ENCODE data around the gene TM4SF5. TPM values are rescaled to one million over a fixed set of nuclear protein-coding genes. Genes with fewer than 3 reads are reported as not detected.
A peak's percentile ranks its signal among the peaks of the same experiment; 100 is the strongest.

The TM4SF5 gene
- total RNA-seq, 2 experiments from 2014 or later, result 0.35 TPM; not detected in 1

DNA sequence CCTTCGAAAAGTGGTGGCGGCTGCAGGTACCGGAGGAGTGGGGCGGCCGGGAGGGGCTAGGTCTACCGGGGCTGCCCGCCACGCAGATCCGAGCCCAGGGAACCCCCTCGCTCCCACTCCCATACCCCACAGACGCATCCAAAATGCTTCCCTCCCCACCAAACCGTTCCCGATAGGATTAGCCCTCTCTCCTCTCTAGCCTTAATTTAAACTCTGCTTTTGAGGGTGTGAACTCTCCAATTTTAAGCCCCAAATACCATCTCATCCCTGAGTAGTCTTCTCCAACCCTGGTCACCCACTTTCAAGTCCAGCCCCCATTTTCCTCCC, 31.7 kb upstream of the TM4SF5 start:
- ChIA-PET POLR2A (interaction anchor here (1.0 to 2.4 kb wide), 2 partner anchors 28 to 50 kb away, joined by 3 to 9 read pairs; no protein-coding TSS in a partner anchor), CTCF (no interaction called here)
- Mint-ChIP-seq H3K27ac (no peak overlapping the region), H3K4me1 (peaks cover 26% of the 10 kb centered on the region), H3K4me3 (peak overlapping the region; percentile 74), H3K36me3 (ENCODE audit: low read depth) (peaks cover 3% of the 10 kb centered on the region), H3K9me3 (no peaks in the 10 kb centered on the region), H3K27me3 (peaks cover 37% of the 10 kb centered on the region)
- no peak for DNase-seq

DNA sequence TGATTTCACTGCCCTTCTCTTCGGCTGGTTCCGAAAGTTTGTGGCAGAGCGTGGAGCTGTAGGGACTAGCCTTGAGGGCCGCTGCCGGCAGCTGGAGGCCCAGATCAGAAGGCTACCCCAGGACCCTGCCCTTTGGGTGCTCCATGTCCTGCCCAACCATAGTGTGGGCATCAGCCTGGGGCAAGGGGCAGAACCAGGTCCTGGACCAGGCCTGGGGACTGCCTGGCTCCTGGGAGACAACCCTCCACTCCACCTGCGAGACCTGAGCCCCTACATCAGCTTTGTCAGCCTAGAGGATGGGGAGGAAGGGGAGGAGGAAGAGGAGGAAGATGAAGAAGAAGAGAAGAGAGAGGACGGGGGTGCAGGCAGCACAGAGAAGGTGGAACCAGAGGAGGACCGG, 31.1 kb upstream of the TM4SF5 start:
- Mint-ChIP-seq H3K36me3 (ENCODE audit: low read depth) (peaks cover 3% of the 10 kb centered on the region), H3K9me3 (no peaks in the 10 kb centered on the region), H3K4me3 (peak overlapping the region; percentile 74), H3K27me3 (peaks cover 39% of the 10 kb centered on the region), H3K27ac (no peak overlapping the region), H3K4me1 (peaks cover 25% of the 10 kb centered on the region)
- DNase-seq, result no peak
- ChIA-PET CTCF (no interaction called here), POLR2A (interaction anchor here (1.3 to 2.4 kb wide), 2 partner anchors 18 to 50 kb away, joined by 3 to 9 read pairs; no protein-coding TSS in a partner anchor)

DNA sequence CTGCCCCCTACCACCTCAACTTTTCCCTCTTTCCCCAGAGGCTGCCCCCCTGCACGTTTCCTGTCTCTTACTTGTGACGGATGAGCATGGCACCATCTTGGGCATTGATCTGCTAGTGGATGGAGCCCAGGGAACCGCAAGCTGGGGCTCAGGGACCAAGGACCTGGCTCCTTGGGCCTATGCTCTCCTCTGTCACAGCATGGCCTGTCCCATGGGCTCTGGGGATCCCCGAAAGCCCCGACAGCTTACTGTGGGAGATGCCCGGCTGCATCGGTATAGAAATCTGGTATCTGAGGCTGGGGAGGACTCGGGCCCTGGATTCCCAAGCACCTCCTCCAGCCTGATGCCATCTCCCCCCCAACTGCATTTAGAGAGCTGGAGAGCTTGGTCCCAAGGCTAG, 30.1 kb upstream of the TM4SF5 start:
- Mint-ChIP-seq H3K36me3 (ENCODE audit: low read depth) (peaks cover 3% of the 10 kb centered on the region), H3K27ac (no peak overlapping the region), H3K9me3 (no peaks in the 10 kb centered on the region), H3K4me3 (no peak overlapping the region), H3K4me1 (peaks cover 21% of the 10 kb centered on the region), H3K27me3 (peaks cover 33% of the 10 kb centered on the region)
- ChIA-PET CTCF (interaction anchor here (0.6 kb wide), 1 partner anchor 21 kb away, joined by 3 read pairs; no protein-coding TSS in a partner anchor), POLR2A (interaction anchor here (1.3 to 2.4 kb wide), 2 partner anchors 19 to 49 kb away, joined by 3 to 9 read pairs; no protein-coding TSS in a partner anchor)
- DNase-seq, result no peak

DNA sequence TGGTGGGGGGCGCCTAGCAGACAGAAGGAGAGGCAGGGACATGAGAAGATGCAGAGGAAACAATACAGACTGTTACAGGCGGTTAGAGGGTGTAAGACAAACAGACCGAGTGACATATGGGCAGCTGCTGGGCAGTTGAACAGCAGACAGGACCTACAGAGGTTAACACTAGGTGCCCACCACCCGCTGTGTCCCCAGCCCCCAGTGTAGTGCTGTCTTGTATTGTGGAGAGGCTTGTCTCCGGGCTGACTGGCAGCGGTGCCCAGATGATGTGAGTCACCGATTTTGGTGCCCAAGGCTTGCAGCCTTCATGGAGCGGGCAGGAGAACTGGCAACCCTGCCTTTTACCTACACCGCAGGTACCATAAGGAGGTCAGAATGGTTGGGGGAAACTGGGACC, 29.6 kb upstream of the TM4SF5 start:
- ChIA-PET POLR2A (interaction anchor here (2.4 kb wide), 1 partner anchor 48 kb away, joined by 9 read pairs; no protein-coding TSS in a partner anchor), CTCF (interaction anchor here (0.6 kb wide), 1 partner anchor 22 kb away, joined by 3 read pairs; no protein-coding TSS in a partner anchor)
- DNase-seq, result no peak
- Mint-ChIP-seq H3K9me3 (no peaks in the 10 kb centered on the region), H3K36me3 (ENCODE audit: low read depth) (peaks cover 3% of the 10 kb centered on the region), H3K4me3 (no peak overlapping the region), H3K4me1 (peaks cover 24% of the 10 kb centered on the region), H3K27ac (no peak overlapping the region), H3K27me3 (peaks cover 33% of the 10 kb centered on the region)

DNA sequence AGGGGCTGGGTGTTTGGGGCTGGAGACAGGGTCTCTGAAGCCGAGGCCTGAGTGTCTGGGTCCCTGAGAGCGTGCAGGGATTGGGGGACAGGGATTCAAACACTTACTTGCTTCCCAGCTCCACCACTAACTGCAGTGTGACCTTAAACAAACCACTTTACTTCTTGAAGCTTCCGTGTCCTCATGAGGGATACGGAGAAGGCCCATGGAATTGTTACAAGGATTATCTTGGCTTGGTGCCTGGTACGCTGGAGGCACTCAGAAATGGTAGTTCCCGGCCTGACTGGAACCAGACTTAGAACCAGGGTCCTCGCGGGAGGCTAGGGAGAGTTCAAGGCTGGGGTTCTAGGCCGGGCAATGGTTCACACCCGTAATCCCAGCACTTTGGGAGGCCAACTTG, 29.1 kb upstream of the TM4SF5 start:
- ChIA-PET CTCF (no interaction called here), POLR2A (no interaction called here)
- DNase-seq, result no peak
- peaks cover 3% of the 10 kb centered on the region for H3K36me3 Mint-ChIP-seq (ENCODE audit: low read depth)
- H3K4me3 Mint-ChIP-seq, result no peak overlapping the region
- peaks cover 27% of the 10 kb centered on the region for H3K4me1 Mint-ChIP-seq
- H3K9me3 Mint-ChIP-seq, result no peaks in the 10 kb centered on the region
- peaks cover 33% of the 10 kb centered on the region for H3K27me3 Mint-ChIP-seq
- H3K27ac Mint-ChIP-seq, result no peak overlapping the region

DNA sequence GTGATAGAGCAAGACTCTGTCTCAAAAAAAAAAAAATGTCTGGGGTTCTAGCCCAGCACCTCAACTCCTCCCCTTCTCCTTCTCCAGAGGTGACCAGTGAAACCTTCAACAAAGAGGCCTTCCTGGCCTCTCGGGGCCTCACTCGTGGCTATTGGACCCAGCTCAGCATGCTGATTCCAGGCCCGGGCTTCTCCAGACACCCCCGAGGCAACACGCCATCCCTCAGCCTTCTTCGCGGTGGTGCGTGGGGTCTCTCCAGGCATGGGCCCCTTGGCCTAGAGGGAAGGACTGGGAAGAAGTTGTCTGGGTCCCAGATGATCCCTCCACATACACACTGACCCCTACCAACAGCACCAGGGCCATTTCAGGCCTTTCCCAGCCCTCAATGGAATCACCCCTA, 28.5 kb upstream of the TM4SF5 start:
- ChIA-PET POLR2A (interaction anchor here (1.5 kb wide), 1 partner anchor 9 kb away, joined by 3 read pairs; no protein-coding TSS in a partner anchor), CTCF (interaction anchor here (1.7 kb wide), 1 partner anchor 47 kb away, joined by 6 read pairs; no protein-coding TSS in a partner anchor)
- H3K4me3 Mint-ChIP-seq, result no peak overlapping the region
- H3K27me3 Mint-ChIP-seq, result peaks cover 32% of the 10 kb centered on the region
- peaks cover 31% of the 10 kb centered on the region for H3K4me1 Mint-ChIP-seq
- H3K9me3 Mint-ChIP-seq, result no peaks in the 10 kb centered on the region
- peaks cover 3% of the 10 kb centered on the region for H3K36me3 Mint-ChIP-seq (ENCODE audit: low read depth)
- no peak overlapping the region for H3K27ac Mint-ChIP-seq
- DNase-seq, result no peak

DNA sequence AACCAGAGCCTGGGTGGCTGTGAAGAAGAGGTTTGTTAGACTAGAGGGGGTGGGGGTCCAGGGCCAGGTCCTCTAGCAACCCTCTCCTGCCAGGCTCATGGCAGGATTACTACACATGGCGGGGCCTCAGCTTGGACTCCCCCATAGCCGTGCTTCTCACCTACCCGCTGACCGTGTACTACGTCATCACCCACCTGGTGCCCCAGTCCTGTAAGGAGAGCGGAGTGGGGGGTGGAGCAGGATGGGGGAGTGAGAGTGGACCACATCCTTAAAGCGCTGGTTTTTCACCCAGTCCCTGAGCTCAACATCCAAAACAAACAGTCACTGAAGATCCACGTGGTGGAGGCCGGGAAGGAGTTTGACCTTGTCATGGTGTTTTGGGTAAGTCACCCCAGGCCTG, 27.8 kb upstream of the TM4SF5 start:
- Mint-ChIP-seq H3K4me3 (no peak overlapping the region), H3K4me1 (peaks cover 31% of the 10 kb centered on the region), H3K27ac (no peak overlapping the region), H3K9me3 (no peaks in the 10 kb centered on the region), H3K27me3 (peaks cover 31% of the 10 kb centered on the region), H3K36me3 (ENCODE audit: low read depth) (peaks cover 3% of the 10 kb centered on the region)
- DNase-seq, result no peak
- CTCF ChIA-PET, result interaction anchor here (1.7 kb wide), 1 partner anchor 46 kb away, joined by 6 read pairs; no protein-coding TSS in a partner anchor
- POLR2A ChIA-PET, result interaction anchor here (1.5 kb wide), 1 partner anchor 9 kb away, joined by 3 read pairs; no protein-coding TSS in a partner anchor

DNA sequence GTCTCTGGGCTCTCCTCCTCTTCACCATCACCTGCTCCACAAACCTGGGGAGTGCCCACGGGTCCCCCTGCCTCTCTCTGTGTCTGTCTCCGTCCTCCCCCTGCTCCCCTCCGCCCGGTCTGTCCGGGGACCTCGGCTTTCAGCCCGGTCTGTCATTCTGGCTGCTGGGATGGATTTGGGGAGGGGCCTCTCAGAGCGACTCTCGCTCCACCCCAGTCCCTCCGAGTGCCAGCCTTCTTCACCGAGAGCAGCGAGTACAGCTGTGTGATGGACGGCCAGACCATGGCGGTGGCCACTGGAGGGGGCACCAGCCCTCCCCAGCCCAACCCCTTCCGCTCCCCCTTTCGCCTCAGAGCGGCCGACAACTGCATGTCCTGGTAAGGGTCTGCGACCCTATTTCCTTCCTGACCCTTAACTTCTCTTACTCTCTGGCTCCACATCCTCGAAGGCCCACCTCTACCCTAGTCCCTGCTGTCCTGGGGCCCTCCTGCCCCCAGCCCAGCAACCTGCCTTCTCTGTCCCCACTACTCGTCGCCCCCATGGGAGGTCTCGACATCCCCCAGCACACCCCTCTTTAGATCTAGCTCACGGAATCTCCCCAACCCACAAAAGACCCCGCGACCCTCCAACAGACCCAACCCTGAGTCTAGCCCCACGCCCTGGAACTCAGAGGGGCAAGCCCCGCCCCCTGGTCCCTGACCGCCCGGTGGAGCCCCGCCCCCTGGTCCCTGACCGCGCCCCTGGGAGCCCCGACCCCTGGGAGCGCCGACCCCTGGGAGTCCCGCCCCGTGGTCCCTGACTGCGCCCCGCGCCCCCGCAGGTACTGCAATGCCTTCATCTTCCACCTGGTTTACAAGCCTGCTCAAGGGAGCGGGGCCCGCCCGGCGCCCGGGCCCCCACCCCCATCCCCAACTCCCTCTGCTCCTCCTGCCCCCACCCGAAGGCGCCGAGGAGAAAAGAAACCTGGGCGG, 26.4 kb upstream of the TM4SF5 start:
- Mint-ChIP-seq H3K27ac (no peak overlapping the region), H3K36me3 (ENCODE audit: low read depth) (peaks cover 1% of the 10 kb centered on the region), H3K4me3 (no peak overlapping the region), H3K27me3 (peaks cover 28% of the 10 kb centered on the region), H3K9me3 (no peaks in the 10 kb centered on the region), H3K4me1 (peaks cover 25% of the 10 kb centered on the region)
- POLR2A ChIA-PET, result interaction anchor here (1.2 to 1.5 kb wide), 2 partner anchors 11 to 14 kb away, joined by 3 read pairs; partner anchors contain the start of gene MED11
- CTCF ChIA-PET, result interaction anchor here (1.7 kb wide), 1 partner anchor 45 kb away, joined by 6 read pairs; no protein-coding TSS in a partner anchor
- no peak for DNase-seq

DNA sequence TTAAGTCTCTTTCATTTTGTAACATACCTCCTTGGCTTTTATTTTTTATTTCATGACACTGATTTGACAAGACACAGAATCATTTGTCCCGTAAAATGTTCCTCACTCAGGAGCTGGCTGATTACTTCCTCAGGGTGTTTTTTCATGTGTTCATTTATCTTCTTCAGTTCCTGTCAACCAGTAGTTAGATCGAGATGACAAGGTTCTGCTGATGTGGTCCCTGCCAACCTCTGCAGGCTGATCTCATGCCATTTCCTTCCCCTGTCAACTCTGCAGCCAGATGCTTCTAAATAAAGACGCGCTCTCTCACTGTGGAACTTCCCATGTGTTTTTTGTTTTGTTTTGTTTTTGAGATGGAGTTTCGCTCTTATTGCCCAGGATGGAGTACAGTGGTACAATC, 23.8 kb upstream of the TM4SF5 start:
- peak overlapping the region; percentile 63 for H3K4me3 Mint-ChIP-seq
- H3K36me3 Mint-ChIP-seq (ENCODE audit: low read depth), result no peaks in the 10 kb centered on the region
- POLR2A ChIA-PET, result interaction anchor here (0.6 to 1.4 kb wide), 5 partner anchors 9 to 44 kb away, joined by 3 to 5 read pairs (median 4); partner anchors contain the start of genes PELP1 and ZMYND15
- CTCF ChIA-PET, result interaction anchor here (1.0 to 2.1 kb wide), 2 partner anchors 9 to 42 kb away, joined by 3 to 13 read pairs; partner anchors contain the start of gene GLTPD2
- H3K9me3 Mint-ChIP-seq, result no peaks in the 10 kb centered on the region
- DNase-seq, result peak; percentile 53
- H3K27me3 Mint-ChIP-seq, result peaks cover 25% of the 10 kb centered on the region
- H3K27ac Mint-ChIP-seq, result peak overlapping the region; percentile 84
- H3K4me1 Mint-ChIP-seq, result peaks cover 24% of the 10 kb centered on the region

DNA sequence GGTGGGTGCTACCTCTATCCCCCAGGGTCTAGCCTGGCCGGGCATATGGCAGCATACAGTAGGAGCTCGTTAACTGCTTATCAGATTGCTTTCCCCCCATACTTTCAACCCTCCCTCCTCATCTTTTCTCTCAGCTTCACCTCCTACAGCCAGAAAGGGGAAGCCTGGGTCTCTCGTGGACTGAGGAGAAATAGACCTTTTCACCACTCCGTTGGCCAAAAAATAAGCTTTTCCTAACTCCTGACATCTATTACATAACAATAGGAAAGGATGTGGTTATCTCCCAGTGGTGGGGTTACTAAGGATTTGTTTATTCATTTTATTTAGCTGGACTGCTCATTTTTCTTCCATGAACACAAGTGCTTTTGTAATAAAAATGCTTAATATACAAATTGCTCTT, 23.0 kb upstream of the TM4SF5 start:
- Mint-ChIP-seq H3K9me3 (no peaks in the 10 kb centered on the region), H3K4me3 (peak overlapping the region; percentile 2), H3K27me3 (peaks cover 29% of the 10 kb centered on the region), H3K36me3 (ENCODE audit: low read depth) (no peaks in the 10 kb centered on the region), H3K4me1 (peaks cover 24% of the 10 kb centered on the region), H3K27ac (no peak overlapping the region)
- ChIA-PET POLR2A (interaction anchor here (1.4 kb wide), 2 partner anchors 10 to 45 kb away, joined by 5 read pairs; partner anchors contain the start of genes PELP1 and ZMYND15), CTCF (interaction anchor here (0.8 to 2.1 kb wide), 2 partner anchors 41 to 835 kb away, joined by 3 to 13 read pairs; partner anchors contain the start of gene GLTPD2)
- no peak for DNase-seq

DNA sequence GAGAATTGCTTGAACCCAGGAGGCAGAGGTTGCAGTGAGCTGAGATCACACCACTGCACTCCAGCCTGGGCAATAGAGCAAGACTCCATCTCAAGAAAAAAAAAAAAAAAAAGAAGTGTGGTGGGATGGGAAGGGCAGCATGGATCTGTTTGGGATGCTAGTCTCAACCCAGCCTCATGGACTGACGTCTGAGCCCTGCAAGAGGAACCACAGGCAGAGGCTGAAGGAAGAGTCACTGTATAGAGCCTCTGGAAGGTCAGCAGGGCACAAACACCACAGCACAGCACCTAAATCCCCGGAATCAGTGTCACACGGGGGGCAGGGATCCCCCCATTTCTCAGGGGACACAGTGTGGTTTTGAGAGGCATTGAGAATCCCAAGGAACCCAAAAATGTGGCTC, 21.1 kb upstream of the TM4SF5 start:
- no peak for DNase-seq
- CTCF ChIA-PET, result no interaction called here
- POLR2A ChIA-PET, result no interaction called here
- no peak overlapping the region for H3K27ac Mint-ChIP-seq
- no peaks in the 10 kb centered on the region for H3K9me3 Mint-ChIP-seq
- peaks cover 33% of the 10 kb centered on the region for H3K27me3 Mint-ChIP-seq
- no peak overlapping the region for H3K4me3 Mint-ChIP-seq
- peaks cover 22% of the 10 kb centered on the region for H3K4me1 Mint-ChIP-seq
- H3K36me3 Mint-ChIP-seq (ENCODE audit: low read depth), result no peaks in the 10 kb centered on the region

DNA sequence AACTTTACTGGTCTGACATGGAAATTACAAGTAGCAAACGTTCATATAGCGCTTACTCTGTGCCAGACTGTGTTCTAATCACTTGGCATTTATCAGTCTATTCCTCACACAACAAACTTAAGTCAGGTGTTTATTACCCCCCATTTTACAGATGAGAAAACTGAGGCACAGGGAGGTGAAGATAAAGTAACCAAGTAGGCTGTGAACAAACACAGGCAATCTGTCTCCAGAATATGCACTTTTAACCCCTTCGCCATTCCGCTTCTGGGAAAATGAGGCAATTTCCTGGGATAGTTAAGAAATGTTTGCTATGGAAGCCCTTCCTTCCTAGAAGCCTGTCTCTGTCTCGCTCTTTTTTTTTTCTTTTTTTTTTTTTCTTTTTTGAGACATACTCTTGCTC, 19.8 kb upstream of the TM4SF5 start:
- no peaks in the 10 kb centered on the region for H3K9me3 Mint-ChIP-seq
- ChIA-PET CTCF (no interaction called here), POLR2A (no interaction called here)
- no peak for DNase-seq
- H3K27me3 Mint-ChIP-seq, result peaks cover 34% of the 10 kb centered on the region
- no peaks in the 10 kb centered on the region for H3K36me3 Mint-ChIP-seq (ENCODE audit: low read depth)
- no peak overlapping the region for H3K4me3 Mint-ChIP-seq
- no peak overlapping the region for H3K27ac Mint-ChIP-seq
- peaks cover 17% of the 10 kb centered on the region for H3K4me1 Mint-ChIP-seq

DNA sequence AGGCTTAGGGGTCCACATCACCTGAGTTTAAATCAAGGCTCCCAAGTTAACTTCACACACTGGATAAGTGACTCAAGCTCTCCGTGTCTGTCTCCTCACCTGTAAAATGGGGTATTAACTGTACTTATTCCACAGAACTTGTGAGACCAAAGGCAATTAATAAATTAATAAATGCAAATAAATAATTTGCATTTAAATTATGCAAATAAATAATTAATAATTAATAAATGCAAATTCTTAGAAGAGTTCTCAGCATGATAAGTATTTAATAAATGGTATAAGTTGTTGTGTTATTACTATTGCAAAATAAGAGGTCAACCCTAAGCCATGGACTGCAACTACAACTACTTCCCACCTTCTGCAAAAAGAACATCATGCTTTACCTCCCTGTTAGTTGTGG, 18.3 kb upstream of the TM4SF5 start:
- Mint-ChIP-seq H3K4me1 (peaks cover 6% of the 10 kb centered on the region), H3K27me3 (peaks cover 39% of the 10 kb centered on the region), H3K9me3 (no peaks in the 10 kb centered on the region), H3K4me3 (no peak overlapping the region), H3K27ac (no peak overlapping the region), H3K36me3 (ENCODE audit: low read depth) (no peaks in the 10 kb centered on the region)
- POLR2A ChIA-PET, result no interaction called here
- no peak for DNase-seq
- CTCF ChIA-PET, result no interaction called here

All from activated CD4-positive, alpha-beta memory T cell treated with anti-CD3 and anti-CD28 coated beads, Interleukin-2, amount 10 ng/mL, durations not matched to agents 7 days and 5 days (primary cell).